Ovary (tissue), 3 donors: ENCODE measurements around the gene QSOX2.

Source experiments
- POLR2A ChIP-seq: fragments of 450-650 bp; IDR thresholded peaks from one replicate; pipeline ENCODE4 v1.6.1; 2017; ENCODE audit warnings: antibody characterized with exemption, mild to moderate bottlenecking, moderate library complexity
- TF ChIP-seq, protein P1 (sequence below), 3 donors: fragments of 450-650 bp in 2 of 3; fragments of 200-600 bp in 1 of 3; IDR thresholded peaks; one replicate each; pipeline versions ENCODE4 v1.5.1 to v1.8.0; 2016 to 2022; ENCODE audit warnings: antibody characterized with exemption in 3 of 3, mild to moderate bottlenecking in 1 of 3
- donor health status: DM: no; HTN: no; CAD: no.

DNA sequence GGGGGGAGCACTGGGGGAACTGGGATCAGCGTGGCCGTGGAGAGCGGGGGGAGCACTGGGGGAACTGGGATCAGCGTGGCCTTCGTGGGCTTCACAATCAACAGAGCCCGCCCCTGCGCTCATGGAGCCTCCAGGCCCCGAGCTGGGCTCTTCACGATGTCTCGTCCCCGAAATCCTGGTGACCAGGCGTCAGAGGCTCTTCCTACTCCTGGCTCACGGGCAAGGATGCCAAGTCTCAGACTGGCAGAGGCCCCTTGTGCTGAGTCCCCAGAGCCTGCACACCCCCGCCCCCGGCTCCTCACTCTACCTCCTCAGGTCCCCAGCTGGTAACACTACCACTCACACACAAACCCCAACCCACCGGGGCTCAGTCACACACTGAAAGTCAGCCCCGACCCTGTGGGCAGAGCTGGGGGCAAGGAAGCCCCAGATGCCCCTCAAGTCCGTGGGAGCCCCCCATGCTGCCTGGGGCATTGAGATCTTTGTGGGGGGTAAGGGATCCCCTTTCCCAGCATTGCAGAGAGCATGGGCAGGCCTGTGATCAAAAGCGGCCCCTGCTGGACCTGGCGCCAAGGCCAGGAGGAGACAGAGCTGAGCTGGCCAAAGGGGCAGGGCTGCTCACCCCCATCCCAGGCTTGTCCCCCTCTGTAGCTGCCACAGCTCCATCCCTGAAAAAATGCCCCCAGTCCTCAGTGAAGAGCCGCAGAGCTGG is 67.4 kb downstream of the QSOX2 start:
- TF ChIP-seq, protein P1, sequence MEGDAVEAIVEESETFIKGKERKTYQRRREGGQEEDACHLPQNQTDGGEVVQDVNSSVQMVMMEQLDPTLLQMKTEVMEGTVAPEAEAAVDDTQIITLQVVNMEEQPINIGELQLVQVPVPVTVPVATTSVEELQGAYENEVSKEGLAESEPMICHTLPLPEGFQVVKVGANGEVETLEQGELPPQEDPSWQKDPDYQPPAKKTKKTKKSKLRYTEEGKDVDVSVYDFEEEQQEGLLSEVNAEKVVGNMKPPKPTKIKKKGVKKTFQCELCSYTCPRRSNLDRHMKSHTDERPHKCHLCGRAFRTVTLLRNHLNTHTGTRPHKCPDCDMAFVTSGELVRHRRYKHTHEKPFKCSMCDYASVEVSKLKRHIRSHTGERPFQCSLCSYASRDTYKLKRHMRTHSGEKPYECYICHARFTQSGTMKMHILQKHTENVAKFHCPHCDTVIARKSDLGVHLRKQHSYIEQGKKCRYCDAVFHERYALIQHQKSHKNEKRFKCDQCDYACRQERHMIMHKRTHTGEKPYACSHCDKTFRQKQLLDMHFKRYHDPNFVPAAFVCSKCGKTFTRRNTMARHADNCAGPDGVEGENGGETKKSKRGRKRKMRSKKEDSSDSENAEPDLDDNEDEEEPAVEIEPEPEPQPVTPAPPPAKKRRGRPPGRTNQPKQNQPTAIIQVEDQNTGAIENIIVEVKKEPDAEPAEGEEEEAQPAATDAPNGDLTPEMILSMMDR (IDR thresholded peaks at IDR 0.05), result no peak
- no peak for TF ChIP-seq POLR2A
